Kidney epithelial cell (primary cell): ENCODE data around the gene VPS33A. TPM values are rescaled to one million over a fixed set of nuclear protein-coding genes. Genes with fewer than 3 reads are reported as not detected.

ENCODE experiments used
- DNase-seq: peaks from one replicate; pipeline ENCODE4 v3.0.0-alpha.2; 2010; ENCODE audit warnings: low read depth
- H3K27me3 ChIP-seq: 2 replicates; pipeline ENCODE4 v1.6.0; 2011; ENCODE audit warnings: low read length; ENCODE audit not compliant: control insufficient read depth, insufficient read depth
- H3K36me3 ChIP-seq: 2 replicates; pipeline ENCODE4 v1.5.1; 2011; ENCODE audit warnings: low read length; ENCODE audit not compliant: control insufficient read depth, insufficient read depth
- H3K4me3 ChIP-seq: 2 replicates; pipeline ENCODE4 v1.5.1; 2011; ENCODE audit warnings: low read depth, mild to moderate bottlenecking, control low read depth, low read length
- CTCF ChIP-seq: IDR thresholded peaks from 2 replicates; pipeline ENCODE4 v1.5.1; 2011; ENCODE audit warnings: mild to moderate bottlenecking, moderate library complexity, low read length, control low read depth, inconsistent platforms; ENCODE audit not compliant: insufficient read depth, poor library complexity, severe bottlenecking
- total RNA-seq: library from RNA; depleted of rRNA; stranded (reverse); fragments of >200 nt; gene quantifications from 2 replicates; pipeline ENCODE4 v1.2.3, GENCODE V29; 2015

The VPS33A gene
- total RNA-seq, 1 donor from 2014 or later = 26.3 TPM

GRCh38 chr12:122192441-122192840, 73.9 kb downstream of the VPS33A start:
- Histone ChIP-seq H3K36me3 (no peaks in the 10 kb centered on the region), H3K27me3 (no peaks in the 10 kb centered on the region), H3K4me3 (no peak overlapping the region)
- TF ChIP-seq CTCF = no peak
- no peak for DNase-seq

DNA sequence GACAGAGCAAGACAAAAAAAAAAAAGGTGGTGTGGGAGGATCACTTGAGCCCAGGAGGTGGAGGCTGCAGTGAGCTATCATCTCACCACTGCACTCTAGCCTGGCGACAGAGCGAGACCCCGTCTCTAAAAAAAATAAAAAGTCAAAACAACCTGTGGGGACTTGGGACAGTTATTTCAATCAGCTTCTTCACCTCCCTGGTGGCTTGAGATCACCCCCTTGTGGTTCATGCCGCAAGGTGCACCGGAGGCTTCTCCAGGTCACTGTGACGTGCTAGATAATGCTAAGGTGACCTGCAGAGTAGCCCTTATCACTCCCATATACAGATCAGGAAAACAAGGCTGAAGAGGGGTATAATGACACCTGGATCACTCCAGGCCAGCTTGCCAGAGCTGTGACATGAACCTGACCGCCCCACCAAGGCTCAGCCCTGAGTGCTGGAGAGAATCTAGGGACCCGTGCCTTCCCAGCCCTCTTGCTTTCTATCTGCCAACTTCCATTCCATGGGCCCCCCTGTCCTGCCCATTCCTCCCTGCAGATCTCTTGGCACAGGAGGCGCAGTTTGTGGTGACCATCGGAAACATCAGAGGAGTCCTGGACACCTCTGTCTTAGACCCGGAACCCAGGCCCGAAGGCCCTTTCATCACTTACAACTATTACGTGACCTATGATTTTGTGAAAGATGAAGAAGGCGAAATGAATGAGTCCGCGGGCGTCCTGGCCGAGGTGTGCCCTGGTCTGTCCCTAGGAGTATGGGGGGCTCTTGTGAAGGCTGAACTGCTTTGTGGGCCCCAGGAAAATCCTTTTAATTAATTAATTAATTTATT, 75.2 kb downstream of the VPS33A start:
- DNase-seq = no peak
- Histone ChIP-seq H3K27me3 (no peaks in the 10 kb centered on the region), H3K36me3 (no peaks in the 10 kb centered on the region), H3K4me3 (no peak overlapping the region)
- TF ChIP-seq CTCF = peak; percentile 89

GRCh38 chr12:122189626-122190475, 76.4 kb downstream of the VPS33A start:
- TF ChIP-seq CTCF = no peak
- DNase-seq = no peak
- Histone ChIP-seq H3K4me3 (no peak overlapping the region), H3K27me3 (no peaks in the 10 kb centered on the region), H3K36me3 (no peaks in the 10 kb centered on the region)

- DNase-seq = no peak
- no peak overlapping the region for H3K4me3 ChIP-seq
- no peaks in the 10 kb centered on the region for H3K36me3 ChIP-seq
- no peaks in the 10 kb centered on the region for H3K27me3 ChIP-seq
- TF ChIP-seq CTCF = no peak
These were observed 78.8 kb downstream of the VPS33A start for GRCh38 chr12:122187466-122187865.

- Histone ChIP-seq H3K27me3 (no peaks in the 10 kb centered on the region), H3K4me3 (no peak overlapping the region), H3K36me3 (no peaks in the 10 kb centered on the region)
- no peak for DNase-seq
- no peak for TF ChIP-seq CTCF
These were observed 80.7 kb downstream of the VPS33A start for GRCh38 chr12:122185494-122186082.
